ENCODE results near the gene SLC2A11.

Gene SLC2A11

GRCh38 chr22:23832226-23833016 lies 25.3 kb upstream of the SLC2A11 start:
- DNase-seq (ENCODE audit: low read depth in 2 of 2), result no peak

DNA sequence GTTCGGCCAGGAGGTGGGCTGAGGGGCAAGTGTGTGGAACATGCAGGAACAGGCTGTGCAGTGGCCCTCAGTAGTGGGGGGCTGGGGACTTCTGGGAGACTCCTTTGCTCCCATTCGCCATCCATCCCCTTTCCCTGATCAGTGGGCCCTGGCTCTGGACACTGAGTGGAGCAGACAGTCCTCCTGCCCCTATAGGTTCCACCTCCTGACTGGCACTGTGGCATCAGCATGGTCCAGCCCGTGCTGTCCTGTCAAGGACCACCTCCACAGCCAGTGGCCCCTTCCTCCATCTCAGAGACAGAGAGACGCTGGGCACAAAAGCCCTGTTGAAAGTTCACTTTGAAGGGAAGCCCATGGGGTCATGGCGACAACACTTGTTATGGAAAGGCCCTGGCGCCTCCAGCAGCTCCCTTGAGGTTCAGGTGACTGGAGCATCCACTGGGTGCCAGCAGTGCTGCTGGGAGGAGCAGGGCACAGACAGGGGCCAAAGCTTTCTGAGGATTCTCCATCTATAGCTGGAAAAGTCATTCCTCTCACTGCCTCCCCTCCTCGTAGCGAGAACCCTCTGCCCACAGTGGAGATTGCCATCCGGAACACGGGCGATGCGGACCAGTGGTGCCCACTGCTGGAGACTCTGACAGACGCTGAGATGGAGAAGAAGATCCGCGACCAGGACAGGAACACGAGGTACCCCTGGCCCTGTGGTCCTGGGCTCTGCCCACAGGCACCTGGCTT lies 24.5 kb upstream of the SLC2A11 start:
- no peak for DNase-seq (ENCODE audit: low read depth in 2 of 2)

DNA sequence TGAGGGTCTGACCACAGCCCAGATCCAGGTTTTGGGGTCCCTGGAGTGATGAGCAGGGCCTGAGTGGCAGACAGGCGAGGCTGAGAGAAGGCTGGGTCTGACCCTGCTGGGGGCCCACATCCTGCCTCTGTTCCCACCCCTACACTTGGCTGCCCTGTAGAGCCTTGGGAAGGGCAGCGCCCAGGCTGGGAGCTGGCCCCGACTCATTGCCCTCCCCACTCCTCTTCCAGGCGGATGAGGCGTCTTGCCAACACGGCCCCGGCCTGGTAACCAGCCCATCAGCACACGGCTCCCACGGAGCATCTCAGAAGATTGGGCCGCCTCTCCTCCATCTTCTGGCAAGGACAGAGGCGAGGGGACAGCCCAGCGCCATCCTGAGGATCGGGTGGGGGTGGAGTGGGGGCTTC lies 23.8 kb upstream of the SLC2A11 start:
- DNase-seq (ENCODE audit: low read depth in 2 of 2), result no peak

DNA sequence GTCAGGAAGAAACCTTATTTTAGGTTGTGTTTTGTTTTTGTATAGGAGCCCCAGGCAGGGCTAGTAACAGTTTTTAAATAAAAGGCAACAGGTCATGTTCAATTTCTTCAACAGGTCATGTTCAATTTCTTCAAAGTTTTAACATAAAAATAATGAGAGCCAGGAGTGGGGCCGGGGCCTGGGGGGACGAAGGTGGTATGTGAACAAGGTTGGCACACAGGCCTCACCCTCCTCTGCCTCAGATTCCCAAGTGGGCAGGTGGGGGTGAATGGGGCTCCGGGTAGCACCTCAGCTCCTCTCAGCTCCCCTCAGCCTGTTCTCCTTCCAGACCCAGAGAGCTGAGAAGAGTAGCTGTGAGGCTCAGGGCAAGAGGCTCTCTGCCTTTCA lies 23.3 kb upstream of the SLC2A11 start:
- DNase-seq (ENCODE audit: low read depth in 2 of 2), result no peak

DNA sequence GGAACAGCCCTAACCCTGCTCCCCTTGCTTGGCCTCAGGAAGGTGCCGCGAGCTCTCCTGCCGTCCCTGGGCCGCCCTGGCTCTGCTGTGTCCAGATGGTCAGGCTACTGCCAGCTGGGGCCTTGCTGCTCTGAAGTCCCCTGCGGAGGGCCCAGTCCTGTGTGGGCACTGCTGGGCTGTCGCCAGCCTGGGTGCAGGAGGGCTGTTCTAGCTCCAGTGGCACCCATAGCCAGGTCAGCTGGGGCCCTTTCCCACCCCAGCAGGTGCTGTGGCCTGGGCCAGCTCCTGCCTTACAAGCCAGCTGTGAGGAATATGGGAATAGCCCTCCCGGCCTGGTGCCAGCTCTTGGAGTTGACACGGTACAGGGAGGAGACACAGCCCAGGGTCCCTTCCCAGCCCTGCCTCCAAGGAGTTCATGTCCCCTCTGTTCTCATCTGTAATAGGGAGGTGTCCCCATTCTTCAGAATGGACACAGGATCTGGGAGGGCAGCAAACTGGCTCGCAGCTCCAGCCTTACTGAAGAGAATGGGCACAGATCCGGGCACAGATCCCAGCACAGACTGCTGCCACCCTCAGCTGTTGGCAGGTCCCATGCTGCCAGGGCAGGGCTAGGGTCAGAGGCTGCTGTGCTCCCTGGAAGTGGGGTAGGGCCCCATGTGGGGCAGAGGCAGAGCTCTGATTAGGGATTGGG lies 22.7 kb upstream of the SLC2A11 start:
- no peak for DNase-seq (ENCODE audit: low read depth in 2 of 2)

DNA sequence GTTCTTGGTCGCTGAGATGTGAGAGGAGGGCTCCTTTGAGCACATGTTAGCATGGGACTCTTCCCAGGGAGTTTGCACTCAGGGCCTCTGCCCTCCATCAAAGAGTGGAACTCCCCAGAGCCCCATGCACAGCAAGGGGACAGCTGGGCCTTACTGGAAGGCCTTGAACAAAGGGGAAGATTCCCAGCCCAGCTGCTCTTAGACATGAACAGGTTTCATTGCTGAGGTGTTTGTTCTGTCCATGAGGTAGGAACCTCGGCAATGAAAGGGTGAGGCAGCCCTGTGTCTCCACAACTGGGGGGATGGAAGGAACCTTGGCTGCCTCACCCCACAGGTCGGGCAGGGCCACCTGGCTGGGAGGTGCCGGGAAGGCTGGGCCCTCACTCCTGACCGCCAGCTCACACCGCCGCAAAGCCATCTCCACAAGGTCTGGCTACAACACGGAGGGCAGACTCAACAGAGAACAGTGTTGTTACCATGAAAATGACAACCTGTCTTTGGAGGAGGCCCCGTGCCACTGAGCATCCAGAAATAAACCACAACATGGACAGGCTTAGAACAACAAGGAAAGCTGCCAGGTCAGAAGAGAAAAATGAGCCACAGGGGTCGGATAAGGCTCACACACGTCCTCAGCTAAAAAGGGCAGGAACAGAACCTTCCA lies 22.1 kb upstream of the SLC2A11 start:
- DNase-seq (ENCODE audit: low read depth in 2 of 2), result no peak

- no peak for DNase-seq (ENCODE audit: low read depth in 2 of 2)
Measured at GRCh38 chr22:23836281-23836680, 21.4 kb upstream of the SLC2A11 start.

- no peak for DNase-seq (ENCODE audit: low read depth in 2 of 2)
Measured at GRCh38 chr22:23836692-23837495, 20.8 kb upstream of the SLC2A11 start.

- no peak for DNase-seq (ENCODE audit: low read depth in 2 of 2)
Measured at GRCh38 chr22:23837496-23837859, 20.2 kb upstream of the SLC2A11 start.

- no peak for DNase-seq (ENCODE audit: low read depth in 2 of 2)
Measured at GRCh38 chr22:23837911-23838680, 19.6 kb upstream of the SLC2A11 start.

- peak; percentile 93 to 97 for DNase-seq (ENCODE audit: low read depth in 2 of 2)
Measured at GRCh38 chr22:23838681-23839468, 18.8 kb upstream of the SLC2A11 start, which contains the start of gene DERL3. DERL3 (minus strand) TSS chr22:23839006; CDS start chr22:23838987, 19 bp downstream.

- DNase-seq (ENCODE audit: low read depth in 2 of 2), result no peak
Measured at GRCh38 chr22:23840026-23840425, 17.6 kb upstream of the SLC2A11 start.

DNA sequence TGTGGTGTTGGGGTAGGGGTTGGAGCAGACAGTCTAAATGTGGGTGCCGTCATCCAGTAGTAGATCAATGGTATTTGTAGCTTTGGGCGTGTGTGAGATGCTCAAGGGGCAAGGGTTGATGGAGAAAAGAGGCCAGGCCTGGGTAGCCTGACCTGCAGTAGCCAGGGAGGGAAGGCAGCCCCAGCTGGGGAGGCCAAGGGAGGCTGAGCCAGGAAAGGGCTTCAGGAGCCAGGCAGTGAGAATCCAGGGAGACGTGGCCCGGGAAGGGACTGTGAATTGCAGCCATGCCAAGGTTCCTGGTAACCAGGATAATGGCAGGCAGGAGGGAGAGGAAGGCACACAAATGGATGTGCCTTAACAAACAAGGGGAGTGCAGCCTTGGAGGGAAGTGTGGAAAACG lies 16.4 kb upstream of the SLC2A11 start:
- DNase-seq (ENCODE audit: low read depth in 2 of 2), result no peak

- DNase-seq (ENCODE audit: low read depth in 2 of 2), result no peak
Measured at GRCh38 chr22:23841736-23842445, 15.8 kb upstream of the SLC2A11 start.

GRCh38 chr22:23842599-23842998 lies 15.1 kb upstream of the SLC2A11 start:
- no peak for DNase-seq (ENCODE audit: low read depth in 2 of 2)

DNA sequence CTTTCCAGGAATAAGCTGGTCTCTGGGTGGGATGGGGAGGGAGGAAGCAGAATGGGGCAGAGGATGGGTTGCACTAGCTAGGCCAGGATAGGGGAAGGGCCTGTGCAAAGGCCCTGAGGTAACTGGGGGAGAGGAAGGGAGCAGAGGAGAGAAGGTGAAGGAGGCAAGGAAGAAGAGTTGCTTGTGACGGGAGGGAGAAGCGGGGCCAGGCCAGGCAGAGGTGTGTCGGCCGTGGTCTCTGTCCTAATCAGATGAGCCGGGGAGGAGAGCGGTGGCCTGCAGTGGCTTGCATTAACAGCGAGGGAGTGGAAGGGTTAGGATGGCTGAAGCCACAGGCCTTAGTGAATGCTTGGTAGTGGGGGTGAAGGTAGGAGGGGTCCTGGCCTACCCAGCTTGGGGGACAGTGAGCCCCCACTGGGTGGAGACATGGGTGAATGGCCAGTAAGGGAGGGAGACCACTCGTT lies 12.9 kb upstream of the SLC2A11 start:
- no peak for DNase-seq (ENCODE audit: low read depth in 2 of 2)

DNA sequence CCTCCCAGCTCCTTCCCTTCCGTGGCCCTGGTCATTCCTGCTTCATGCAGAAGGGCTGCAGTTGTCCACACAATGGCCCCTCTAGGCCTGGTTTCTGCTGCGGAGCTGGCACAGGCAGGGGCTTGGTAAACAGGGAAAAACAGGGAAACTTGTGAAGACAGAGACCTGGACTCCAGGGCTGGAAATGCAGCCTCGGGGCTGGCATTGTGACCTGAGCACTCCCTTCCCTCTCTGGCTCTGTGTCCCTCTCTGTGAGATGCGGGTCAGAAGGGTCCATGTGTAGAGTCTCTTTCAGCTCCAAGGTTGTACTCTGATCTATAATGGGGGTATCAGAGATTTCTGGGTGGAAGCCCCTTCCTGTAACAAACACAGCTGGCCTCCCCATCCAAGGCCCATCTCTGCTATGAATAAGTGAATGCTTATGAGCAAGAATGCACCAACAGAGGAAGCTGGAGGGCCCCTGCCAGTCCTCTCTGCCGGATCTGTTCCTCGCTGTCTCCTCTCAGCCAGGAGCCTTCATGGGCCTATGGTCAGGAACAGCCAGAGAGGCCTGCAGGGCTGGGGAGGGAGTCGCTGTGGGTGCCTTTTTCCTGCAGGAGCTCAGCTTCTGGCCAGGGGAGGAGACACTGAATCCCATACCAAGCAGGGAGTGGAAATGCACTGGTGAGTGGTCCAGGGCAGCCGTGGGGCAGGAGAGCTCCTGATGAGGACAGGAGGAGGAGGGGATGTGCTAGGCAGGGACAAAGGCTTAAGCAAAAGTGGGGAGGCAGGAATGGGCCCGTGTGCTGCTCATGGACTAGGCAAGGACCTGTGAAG lies 12.2 kb upstream of the SLC2A11 start:
- no peak for DNase-seq (ENCODE audit: low read depth in 2 of 2)

GRCh38 chr22:23846081-23846469 lies 11.6 kb upstream of the SLC2A11 start:
- DNase-seq (ENCODE audit: low read depth in 2 of 2), result no peak

Data from stimulated activated CD8-positive, alpha-beta memory T cell treated with anti-CD3 and anti-CD28 coated beads, Interleukin-15, amount 100 ng/mL, for 48 hours (primary cell).